Measurements from ENCODE around the gene PPHLN1. TPM values are rescaled to one million over a fixed set of nuclear protein-coding genes. Genes with fewer than 3 reads are reported as not detected.

Gene PPHLN1
- total and polyA plus RNA-seq, 2 of the 8 experiments (the other 6 are each of a cell fraction or from before 2014, with no cell fraction given), result 34.3 to 71.6 TPM

- TF ChIP-seq CHD1 (IDR thresholded peaks at IDR 0.05; ENCODE audit: low read depth, low read length) (no peak), NRF1 (IDR thresholded peaks at IDR 0.05; ENCODE audit: low read depth, low read length) (no peak), TAF1 (IDR thresholded peaks at IDR 0.05; ENCODE audit: low read depth, low read length) (no peak), CEBPB (IDR thresholded peaks at IDR 0.05; ENCODE audit: low read depth, low read length) (no peak), RXRA (IDR thresholded peaks at IDR 0.05; ENCODE audit: insufficient read depth, low read depth, low read length) (no peak), GABPA (IDR thresholded peaks at IDR 0.05; ENCODE audit: borderline replicate concordance, insufficient read depth, low read length) (no peak), POLR2AphosphoS5 (IDR thresholded peaks at IDR 0.05; ENCODE audit: low read depth, low read length) (no peak)
Observed at GRCh38 chr12:42277396-42278127, 48.4 kb upstream of the PPHLN1 start (continued).

All from H1 (cell line).